ENCODE measurements around the gene STK32B. TPM values are rescaled to one million over a fixed set of nuclear protein-coding genes. Genes with fewer than 3 reads are reported as not detected.

Gene STK32B
- total and polyA plus RNA-seq, 9 of the 15 experiments (the other 6 are each of a cell fraction or from before 2014, with no cell fraction given), result 0.03 to 0.20 (median 0.07) TPM; not detected in 2

DNA sequence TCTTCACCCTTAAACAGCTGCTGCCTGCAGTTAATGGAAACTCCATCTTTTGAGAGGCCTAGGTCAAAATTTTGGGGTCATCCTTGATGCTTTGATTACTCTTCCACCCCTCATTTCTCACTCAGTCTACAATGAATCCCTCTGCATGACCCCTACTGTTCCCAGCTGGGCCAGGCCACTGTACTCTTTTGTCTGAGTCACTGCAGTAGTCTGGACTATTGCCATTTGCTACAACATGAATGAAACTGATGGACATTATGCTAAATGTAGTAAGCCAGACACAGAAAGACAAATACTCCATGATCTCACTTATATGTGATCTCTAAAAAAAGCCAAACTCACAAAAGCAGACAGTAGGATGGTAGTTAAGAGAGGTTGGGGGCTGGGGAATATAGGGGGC, 28.3 kb downstream of the STK32B start:
- Histone ChIP-seq H3K36me3 (ENCODE audit: control insufficient read depth, insufficient read depth, low read length) (no peaks in the 10 kb centered on the region), H3K9me3 (replicated peaks; ENCODE audit: control insufficient read depth, insufficient read depth, low read depth, low read length) (no peaks in the 10 kb centered on the region; the same call in 1 of the 2 replicates), H3K4me1 (replicated peaks in 1 of 2; ENCODE audit: control insufficient read depth in 2 of 2, insufficient read depth in 2 of 2, low read length in 2 of 2) (no peaks in the 10 kb centered on the region), H3K4me2 (ENCODE audit: insufficient read depth, low read length) (no peak overlapping the region), H4K20me1 (replicated peaks; ENCODE audit: control insufficient read depth, insufficient read depth, low read length) (no peaks in the 10 kb centered on the region), H3K27me3 (ENCODE audit: control insufficient read depth in 2 of 2, insufficient read depth in 2 of 2, low read length in 2 of 2) (no peaks in the 10 kb centered on the region), H3K4me3 (no peak overlapping the region), H3K27ac (ENCODE audit: extremely low read depth, low read depth, low read length) (no peak overlapping the region), H3K79me2 (ENCODE audit: control insufficient read depth, insufficient read depth, low read length) (no peaks in the 10 kb centered on the region), H3K9ac (ENCODE audit: insufficient read depth in 1 of 2, low read depth in 2 of 2, low read length in 2 of 2) (no peak overlapping the region), H3K9me1 (ENCODE audit: control insufficient read depth, insufficient read depth, low read length) (no peaks in the 10 kb centered on the region), H2AFZ (ENCODE audit: low read depth, low read length) (no peak overlapping the region)
- BruUV-seq (replicated peaks), result no TSS peak
- CTCF ChIA-PET (ENCODE audit: low intra/inter-chr PET ratio), result no interaction called here
- in situ Hi-C loops (cut with MboI) (no loop called here), intact Hi-C loops (cut with micrococcal nuclease) (no loop called here)
- DNase-seq (ENCODE audit: extremely low read depth in 1 of 4, low spot score in 3 of 4) (no peak), FAIRE-seq (no peak), ATAC-seq (no peak)
- POLR2A ChIA-PET, result no interaction called here
- TF ChIP-seq SPI1 (IDR thresholded peaks at IDR 0.05; ENCODE audit: borderline replicate concordance, low read depth, low read length) (no peak), REST (IDR thresholded peaks at IDR 0.05; ENCODE audit: borderline replicate concordance) (no peak), REST (CRISPR knock-in tag; IDR thresholded peaks at IDR 0.05; ENCODE audit: low read depth) (no peak), NCOA2 (IDR thresholded peaks at IDR 0.05; ENCODE audit: partially characterized antibody in 2 of 2) (no peak), RBM17 (IDR thresholded peaks at IDR 0.05; ENCODE audit: borderline replicate concordance, low read depth, low read length) (no peak), CCAR2 (IDR thresholded peaks at IDR 0.05; ENCODE audit: low read depth, low read length) (no peak), RFX7 (CRISPR knock-in tag; IDR thresholded peaks at IDR 0.05) (no peak), NFRKB (IDR thresholded peaks at IDR 0.05; ENCODE audit: low read depth) (no peak), CSDE1 (IDR thresholded peaks at IDR 0.05) (no peak), PBX2 (CRISPR knock-in tag; IDR thresholded peaks at IDR 0.05; ENCODE audit: low read depth) (no peak), PBX2 (tag; conservative IDR thresholded peaks at IDR 0.05; ENCODE audit: low read depth) (no peak), EP400 (IDR thresholded peaks at IDR 0.05) (no peak)
